ENCODE data around the gene CLCN1. TPM values are rescaled to one million over a fixed set of nuclear protein-coding genes. Genes with fewer than 3 reads are reported as not detected.

Gene CLCN1
- total RNA-seq, 1 experiment from 2014 or later: not detected

GRCh38 chr7:143325240-143325639 lies 9.3 kb downstream of the CLCN1 start:
- no peak for DNase-seq (ENCODE audit: unreplicated experiment)
- no peaks in the 10 kb centered on the region for H3K9me3 Mint-ChIP-seq (ENCODE audit: unreplicated experiment)
- ChIA-PET POLR2A (no interaction called here), CTCF (no interaction called here)
- intact Hi-C loops (cut with micrococcal nuclease): no loop called here
- no peak overlapping the region for H3K27ac Mint-ChIP-seq (ENCODE audit: low read depth, unreplicated experiment)
- peaks cover 5% of the 10 kb centered on the region for H3K36me3 Mint-ChIP-seq (ENCODE audit: insufficient read depth, unreplicated experiment)
- no peaks in the 10 kb centered on the region for H3K27me3 Mint-ChIP-seq (ENCODE audit: insufficient read depth, unreplicated experiment)
- peaks cover 12% of the 10 kb centered on the region for H3K4me1 Mint-ChIP-seq (ENCODE audit: insufficient read depth, unreplicated experiment)
- H3K4me3 Mint-ChIP-seq (ENCODE audit: unreplicated experiment): no peak overlapping the region
- BruUV-seq (replicated peaks): no TSS peak
- TF ChIP-seq, protein P1, sequence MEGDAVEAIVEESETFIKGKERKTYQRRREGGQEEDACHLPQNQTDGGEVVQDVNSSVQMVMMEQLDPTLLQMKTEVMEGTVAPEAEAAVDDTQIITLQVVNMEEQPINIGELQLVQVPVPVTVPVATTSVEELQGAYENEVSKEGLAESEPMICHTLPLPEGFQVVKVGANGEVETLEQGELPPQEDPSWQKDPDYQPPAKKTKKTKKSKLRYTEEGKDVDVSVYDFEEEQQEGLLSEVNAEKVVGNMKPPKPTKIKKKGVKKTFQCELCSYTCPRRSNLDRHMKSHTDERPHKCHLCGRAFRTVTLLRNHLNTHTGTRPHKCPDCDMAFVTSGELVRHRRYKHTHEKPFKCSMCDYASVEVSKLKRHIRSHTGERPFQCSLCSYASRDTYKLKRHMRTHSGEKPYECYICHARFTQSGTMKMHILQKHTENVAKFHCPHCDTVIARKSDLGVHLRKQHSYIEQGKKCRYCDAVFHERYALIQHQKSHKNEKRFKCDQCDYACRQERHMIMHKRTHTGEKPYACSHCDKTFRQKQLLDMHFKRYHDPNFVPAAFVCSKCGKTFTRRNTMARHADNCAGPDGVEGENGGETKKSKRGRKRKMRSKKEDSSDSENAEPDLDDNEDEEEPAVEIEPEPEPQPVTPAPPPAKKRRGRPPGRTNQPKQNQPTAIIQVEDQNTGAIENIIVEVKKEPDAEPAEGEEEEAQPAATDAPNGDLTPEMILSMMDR (IDR thresholded peaks at IDR 0.05; ENCODE audit: unreplicated experiment): no peak

- CTCF ChIA-PET: no interaction called here
These were observed 12.0 kb downstream of the CLCN1 start for GRCh38 chr7:143327903-143328302.

DNA sequence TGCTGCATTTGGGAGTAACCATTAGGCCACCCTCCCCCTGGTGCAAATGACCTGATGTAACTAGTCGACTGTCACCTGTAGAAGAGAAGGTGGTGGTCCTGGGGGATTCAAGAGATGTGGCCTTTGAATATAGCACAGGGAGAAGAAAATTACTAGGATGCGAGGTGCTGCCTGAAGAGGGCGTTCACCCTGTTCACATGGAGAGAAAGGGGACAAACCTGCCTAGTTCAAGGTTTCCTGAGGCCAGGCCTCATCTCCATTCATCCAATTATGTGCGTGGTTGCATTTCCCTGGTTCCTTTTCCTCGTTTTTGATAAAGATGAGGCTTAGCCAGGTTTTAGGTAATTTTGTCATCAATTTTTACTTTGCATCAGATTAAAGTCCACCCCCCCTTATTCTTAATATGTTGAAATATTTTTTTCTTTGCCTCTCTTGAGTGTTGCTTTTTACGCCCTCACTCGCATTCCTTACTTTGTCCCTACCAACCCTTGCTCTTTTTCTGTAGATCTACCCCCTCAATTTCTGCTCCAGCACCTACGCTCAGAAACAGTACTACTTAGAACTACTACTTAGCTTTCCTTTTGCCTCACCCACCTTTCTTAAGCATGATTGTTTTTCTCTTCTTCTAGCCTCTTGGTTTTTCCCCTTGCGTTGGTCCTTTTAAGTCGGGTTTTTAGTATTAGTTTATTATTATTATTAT lies 13.7 kb downstream of the CLCN1 start:
- H3K27ac Mint-ChIP-seq (ENCODE audit: low read depth, unreplicated experiment): no peak overlapping the region
- ChIA-PET CTCF (interaction anchor here (2.1 to 2.3 kb wide), 2 partner anchors 11 to 89 kb away, joined by 7 to 13 read pairs; no protein-coding TSS in a partner anchor), POLR2A (interaction anchor here (1.1 to 2.4 kb wide), 2 partner anchors 9 to 11 kb away, joined by 3 to 8 read pairs; no protein-coding TSS in a partner anchor)
- no peaks in the 10 kb centered on the region for H3K9me3 Mint-ChIP-seq (ENCODE audit: unreplicated experiment)
- TF ChIP-seq, protein P1 (IDR thresholded peaks at IDR 0.05; ENCODE audit: unreplicated experiment): no peak
- no peak for DNase-seq (ENCODE audit: unreplicated experiment)
- H3K27me3 Mint-ChIP-seq (ENCODE audit: insufficient read depth, unreplicated experiment): no peaks in the 10 kb centered on the region
- BruUV-seq (replicated peaks): no TSS peak
- peaks cover 12% of the 10 kb centered on the region for H3K4me1 Mint-ChIP-seq (ENCODE audit: insufficient read depth, unreplicated experiment)
- no peaks in the 10 kb centered on the region for H3K36me3 Mint-ChIP-seq (ENCODE audit: insufficient read depth, unreplicated experiment)
- intact Hi-C loops (cut with micrococcal nuclease): no loop called here
- H3K4me3 Mint-ChIP-seq (ENCODE audit: unreplicated experiment): no peak overlapping the region

More at GRCh38 chr7:143327903-143328302, 12.0 kb downstream of the CLCN1 start:
- BruUV-seq (replicated peaks): no TSS peak
- Mint-ChIP-seq H3K36me3 (ENCODE audit: insufficient read depth, unreplicated experiment) (no peaks in the 10 kb centered on the region), H3K27me3 (ENCODE audit: insufficient read depth, unreplicated experiment) (no peaks in the 10 kb centered on the region), H3K27ac (ENCODE audit: low read depth, unreplicated experiment) (no peak overlapping the region), H3K9me3 (ENCODE audit: unreplicated experiment) (no peaks in the 10 kb centered on the region), H3K4me3 (ENCODE audit: unreplicated experiment) (no peak overlapping the region), H3K4me1 (ENCODE audit: insufficient read depth, unreplicated experiment) (peaks cover 12% of the 10 kb centered on the region)
- POLR2A ChIA-PET: interaction anchor here (0.7 kb wide), 1 partner anchor 32 kb away, joined by 3 read pairs; no protein-coding TSS in a partner anchor
- DNase-seq (ENCODE audit: unreplicated experiment): no peak
- TF ChIP-seq, protein P1 (IDR thresholded peaks at IDR 0.05; ENCODE audit: unreplicated experiment): no peak
- intact Hi-C loops (cut with micrococcal nuclease): no loop called here

DNA sequence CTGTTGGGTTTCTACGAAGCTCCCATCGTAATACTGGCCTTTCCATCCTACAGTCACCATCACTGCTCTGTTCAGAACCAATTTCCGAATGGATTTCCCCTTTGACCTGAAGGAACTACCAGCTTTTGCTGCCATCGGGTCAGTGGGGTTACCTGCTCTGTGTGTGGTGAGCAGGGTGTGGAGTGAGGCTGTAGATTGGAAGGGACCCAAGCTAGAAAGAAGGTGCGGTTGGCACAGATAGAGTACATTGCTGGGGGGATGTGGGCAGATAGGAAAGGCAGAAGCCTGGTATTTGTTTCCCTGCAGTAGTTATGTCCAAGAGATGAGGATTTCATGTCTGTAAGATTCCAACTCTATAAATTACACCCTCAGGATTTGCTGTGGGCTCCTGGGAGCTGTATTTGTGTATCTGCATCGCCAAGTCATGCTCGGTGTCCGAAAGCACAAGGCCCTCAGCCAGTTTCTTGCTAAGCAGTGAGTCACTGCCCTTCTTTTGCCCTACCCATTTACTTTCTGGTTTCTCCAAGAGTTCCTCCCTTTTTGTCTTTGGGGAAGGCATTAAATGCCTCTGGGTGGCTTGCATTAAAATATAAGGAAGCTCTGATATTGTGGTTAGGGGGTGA lies 15.4 kb downstream of the CLCN1 start:
- Mint-ChIP-seq H3K4me1 (ENCODE audit: insufficient read depth, unreplicated experiment) (peaks cover 12% of the 10 kb centered on the region), H3K27me3 (ENCODE audit: insufficient read depth, unreplicated experiment) (no peaks in the 10 kb centered on the region), H3K36me3 (ENCODE audit: insufficient read depth, unreplicated experiment) (no peaks in the 10 kb centered on the region), H3K27ac (ENCODE audit: low read depth, unreplicated experiment) (peak overlapping the region; percentile 88), H3K9me3 (ENCODE audit: unreplicated experiment) (no peaks in the 10 kb centered on the region), H3K4me3 (ENCODE audit: unreplicated experiment) (no peak overlapping the region)
- DNase-seq (ENCODE audit: unreplicated experiment): peak; percentile 92
- intact Hi-C loops (cut with micrococcal nuclease): no loop called here
- ChIA-PET CTCF (interaction anchor here (0.7 to 2.3 kb wide), 11 partner anchors 9 to 91 kb away, joined by 3 to 13 read pairs (median 4); no protein-coding TSS in a partner anchor), POLR2A (interaction anchor here (0.5 to 2.4 kb wide), 16 partner anchors 9 to 391 kb away, joined by 3 to 18 read pairs (median 4); partner anchors contain the start of genes CASP2, FAM131B, GSTK1 and ZYX)
- TF ChIP-seq, protein P1 (IDR thresholded peaks at IDR 0.05; ENCODE audit: unreplicated experiment): no peak
- no TSS peak for BruUV-seq (replicated peaks)

Measured in MCF 10A (cell line).